Smooth muscle cell (in vitro differentiated cells): ENCODE measurements around the gene HK1. TPM values are rescaled to one million over a fixed set of nuclear protein-coding genes. Genes with fewer than 3 reads are reported as not detected.

Experiments used
- DNase-seq: peaks from one replicate; lab custom pipeline; 2025; ENCODE audit not compliant: unreplicated experiment; lab: John Stamatoyannopoulos, UW
- H2AFZ ChIP-seq: fragments of 200-600 bp; sonication (generic); 2 replicates; pipeline ENCODE4 v1.6.0; 2016; ENCODE audit warnings: antibody characterized with exemption, low read depth, mild to moderate bottlenecking
- H3F3A ChIP-seq: fragments of 200-600 bp; sonication (generic); 2 replicates; pipeline ENCODE4 v1.6.0; 2017; ENCODE audit warnings: antibody characterized with exemption, low read depth
- H3K27ac ChIP-seq: fragments of 200-600 bp; sonication (generic); 2 replicates; pipeline ENCODE4 v1.5.1; 2016; ENCODE audit warnings: low read depth, mild to moderate bottlenecking
- H3K27me3 ChIP-seq: fragments of 200-600 bp; sonication (generic); 2 replicates; pipeline ENCODE4 v1.6.1; 2016; ENCODE audit warnings: low read depth, mild to moderate bottlenecking
- H3K36me3 ChIP-seq: fragments of 200-600 bp; sonication (generic); 2 replicates; pipeline ENCODE4 v1.5.1; 2016; ENCODE audit warnings: low read depth
- H3K4me1 ChIP-seq: fragments of 200-600 bp; sonication (generic); 2 replicates; pipeline ENCODE4 v1.5.1; 2016; ENCODE audit warnings: low read depth
- H3K4me2 ChIP-seq: fragments of 200-600 bp; sonication (generic); 2 replicates; pipeline ENCODE4 v1.6.0; 2016; ENCODE audit warnings: mild to moderate bottlenecking
- H3K4me3 ChIP-seq: fragments of 200-600 bp; sonication (generic); 2 replicates; pipeline ENCODE4 v1.5.1; 2016; ENCODE audit warnings: mild to moderate bottlenecking
- H3K79me2 ChIP-seq: fragments of 200-600 bp; sonication (generic); 2 replicates; pipeline ENCODE4 v1.6.0; 2016; ENCODE audit warnings: low read depth, mild to moderate bottlenecking
- H3K9ac ChIP-seq: fragments of 200-600 bp; sonication (generic); 2 replicates; pipeline ENCODE4 v1.6.0; 2016; ENCODE audit warnings: low read depth
- H3K9me3 ChIP-seq: fragments of 200-600 bp; sonication (generic); replicated peaks from 2 replicates; pipeline ENCODE4 v1.5.1; 2016; ENCODE audit warnings: low read depth
- H4K20me1 ChIP-seq: fragments of 200-600 bp; sonication (generic); 2 replicates; pipeline ENCODE4 v1.6.0; 2016; ENCODE audit warnings: low read depth
- CTCF ChIP-seq: fragments of 200-600 bp; sonication (generic); IDR thresholded peaks from 2 replicates; pipeline ENCODE4 v1.5.1; 2017; ENCODE audit warnings: borderline replicate concordance, mild to moderate bottlenecking, antibody characterized with exemption; ENCODE audit not compliant: insufficient read depth, poor library complexity, severe bottlenecking
- WGBS: methylation state at CpG from one replicate; pipeline ENCODE4 v1.1.7; 2016; ENCODE audit warnings: low lambda C conversion rate; 5-methylcytosine and 5-hydroxymethylcytosine counted together
- polyA plus RNA-seq: library from polyadenylated mRNA; unstranded; fragments of >200 nt; fragmentation: Nextera tagmentation; extraction: Ambion mirVana; gene quantifications from 2 replicates; pipeline ENCODE4 v1.2.1, GENCODE V29; 2016
- total RNA-seq: library from RNA; depleted of rRNA; stranded (reverse); fragments of >200 nt; gene quantifications from 2 replicates; pipeline ENCODE4 v1.2.3, GENCODE V29; 2014

Gene HK1
- total and polyA plus RNA-seq, 2 experiments from 2014 or later, result 62.7 to 123 TPM

GRCh38 chr10:69349542-69349888, 71.2 kb downstream of the HK1 start:
- H3K36me3 ChIP-seq, result peaks cover 4% of the 10 kb centered on the region
- no peak overlapping the region for H3K9ac ChIP-seq
- peaks cover 12% of the 10 kb centered on the region for H3K4me1 ChIP-seq
- H4K20me1 ChIP-seq, result peaks cover 71% of the 10 kb centered on the region
- 93% methylated on average over 3 of the region's 3 CpGs for WGBS
- H3K4me2 ChIP-seq, result no peak overlapping the region
- DNase-seq, result no peak
- H3K79me2 ChIP-seq, result peaks cover 49% of the 10 kb centered on the region
- H3K9me3 ChIP-seq, result no peaks in the 10 kb centered on the region
- no peak overlapping the region for H3K4me3 ChIP-seq
- no peak overlapping the region for H2AFZ ChIP-seq
- H3K27me3 ChIP-seq, result no peaks in the 10 kb centered on the region
- no peaks in the 10 kb centered on the region for H3F3A ChIP-seq
- TF ChIP-seq CTCF, result no peak
- no peak overlapping the region for H3K27ac ChIP-seq

- peaks cover 67% of the 10 kb centered on the region for H4K20me1 ChIP-seq
- H3K9me3 ChIP-seq, result no peaks in the 10 kb centered on the region
- H3K36me3 ChIP-seq, result peaks cover 4% of the 10 kb centered on the region
- no peak overlapping the region for H2AFZ ChIP-seq
- H3K4me1 ChIP-seq, result peaks cover 7% of the 10 kb centered on the region
- H3K27ac ChIP-seq, result peak overlapping the region; percentile 81
- no peaks in the 10 kb centered on the region for H3F3A ChIP-seq
- no peak for TF ChIP-seq CTCF
- 95% methylated on average over 4 of the region's 4 CpGs for WGBS
- H3K9ac ChIP-seq, result no peak overlapping the region
- no peak for DNase-seq
- no peaks in the 10 kb centered on the region for H3K27me3 ChIP-seq
- H3K79me2 ChIP-seq, result peaks cover 66% of the 10 kb centered on the region
- no peak overlapping the region for H3K4me3 ChIP-seq
- no peak overlapping the region for H3K4me2 ChIP-seq
Measured at GRCh38 chr10:69351589-69351988, 73.3 kb downstream of the HK1 start.

GRCh38 chr10:69352569-69353264, 74.4 kb downstream of the HK1 start:
- Histone ChIP-seq H3K9me3 (no peaks in the 10 kb centered on the region), H2AFZ (no peak overlapping the region), H3K36me3 (peaks cover 4% of the 10 kb centered on the region), H4K20me1 (peaks cover 70% of the 10 kb centered on the region), H3K4me3 (no peak overlapping the region), H3K79me2 (peaks cover 72% of the 10 kb centered on the region), H3F3A (no peaks in the 10 kb centered on the region), H3K4me1 (peaks cover 7% of the 10 kb centered on the region), H3K27me3 (no peaks in the 10 kb centered on the region), H3K4me2 (peak overlapping the region; percentile 50), H3K27ac (peak overlapping the region; percentile 81), H3K9ac (no peak overlapping the region)
- WGBS, result 78% methylated on average over 4 of the region's 4 CpGs
- no peak for TF ChIP-seq CTCF
- no peak for DNase-seq
